SH-SY5Y (cell line): Measurements from ENCODE around the gene NR1I3.

Source experiments
- GATA2 ChIP-seq: IDR thresholded peaks from 2 replicates; pipeline ENCODE4 v1.6.1; 2011; ENCODE audit warnings: mild to moderate bottlenecking, low read depth, low read length
- GATA3 ChIP-seq: IDR thresholded peaks from 2 replicates; pipeline ENCODE4 v1.6.1; 2011; ENCODE audit warnings: low read depth, mild to moderate bottlenecking, low read length, moderate library complexity

DNA sequence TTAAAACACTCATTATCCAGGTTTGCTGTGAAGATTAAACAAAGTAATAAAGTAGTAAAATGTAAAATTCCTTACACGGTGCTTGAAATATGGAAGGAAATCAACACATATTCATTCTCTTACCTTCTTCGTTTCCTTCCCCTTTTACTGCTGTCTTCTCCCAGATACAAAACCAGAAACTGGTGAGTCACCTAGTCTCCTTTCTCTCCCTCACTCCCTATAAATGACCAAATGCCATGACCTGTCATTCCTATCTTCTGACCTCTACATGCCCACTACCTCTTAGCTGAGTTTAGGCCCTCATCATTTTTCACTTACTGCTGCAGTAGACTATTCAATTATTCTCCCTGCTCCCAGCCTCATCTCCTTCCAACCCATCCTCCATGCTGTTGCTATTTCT lies 4.3 kb upstream of the NR1I3 start:
- TF ChIP-seq GATA2, result no peak
- TF ChIP-seq GATA3, result no peak
